ENCODE results near the gene HOXD9.

The HOXD9 gene

DNA sequence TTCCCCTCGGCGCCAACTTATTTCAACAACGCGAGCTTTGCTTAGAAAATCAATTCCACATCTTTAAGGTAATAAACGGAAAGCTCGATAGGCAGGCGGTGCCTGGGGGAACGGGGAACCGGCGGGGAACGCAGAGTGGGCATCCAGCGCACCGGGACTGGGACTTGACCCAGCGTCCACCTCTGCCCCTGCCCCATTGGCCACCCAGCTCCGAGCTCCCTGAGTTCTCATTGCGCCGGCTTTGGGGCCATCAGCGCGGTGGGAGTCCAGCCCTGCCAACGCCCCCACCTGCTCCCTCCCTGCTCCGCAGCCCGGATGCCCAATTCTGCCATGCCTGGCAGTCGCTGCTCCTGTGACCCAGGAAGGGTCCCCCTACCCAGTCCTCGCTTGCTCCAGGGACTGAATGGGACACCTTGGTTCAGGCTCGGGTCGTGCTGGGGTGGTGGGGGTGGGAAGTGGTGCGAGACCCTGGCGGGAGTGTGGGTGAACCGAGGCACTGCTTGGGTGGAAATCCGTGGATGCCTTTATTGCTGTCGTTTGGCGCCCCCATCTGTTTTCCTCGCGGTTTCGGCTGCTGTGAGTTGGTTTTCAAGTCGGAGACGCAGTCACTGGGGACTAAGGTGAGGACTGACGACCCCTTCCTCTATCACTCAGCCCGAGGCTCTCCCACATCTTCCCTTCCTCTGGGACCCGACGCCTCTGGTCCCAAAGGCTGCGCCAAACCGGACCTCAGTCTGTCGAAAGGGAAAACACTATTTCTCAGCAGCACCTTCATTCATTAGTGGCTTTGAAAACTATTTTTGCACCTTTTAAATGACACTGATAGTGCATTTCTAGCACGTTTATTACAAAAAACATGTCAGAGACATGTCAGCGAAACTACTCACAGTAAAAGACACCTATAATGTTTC lies 36.4 kb upstream of the HOXD9 start:
- Histone ChIP-seq H3K9me3 (ENCODE audit: control insufficient read depth, low read length) (peaks cover 22% of the 10 kb centered on the region), H3K27ac (ENCODE audit: insufficient read depth, low read length, poor library complexity, severe bottlenecking) (no peak overlapping the region), H3K4me3 (ENCODE audit: insufficient read depth, low read depth, low read length, poor library complexity, severe bottlenecking) (no peak overlapping the region), H3K27me3 (replicated peaks; ENCODE audit: control insufficient read depth, insufficient read depth, low read length, poor library complexity, severe bottlenecking) (peaks cover 97% of the 10 kb centered on the region), H3K4me1 (ENCODE audit: control insufficient read depth, insufficient read depth, low read length, poor library complexity, severe bottlenecking) (no peaks in the 10 kb centered on the region), H3K36me3 (ENCODE audit: control insufficient read depth, insufficient read depth, low read length) (no peaks in the 10 kb centered on the region)
- DNase-seq = no peak

DNA sequence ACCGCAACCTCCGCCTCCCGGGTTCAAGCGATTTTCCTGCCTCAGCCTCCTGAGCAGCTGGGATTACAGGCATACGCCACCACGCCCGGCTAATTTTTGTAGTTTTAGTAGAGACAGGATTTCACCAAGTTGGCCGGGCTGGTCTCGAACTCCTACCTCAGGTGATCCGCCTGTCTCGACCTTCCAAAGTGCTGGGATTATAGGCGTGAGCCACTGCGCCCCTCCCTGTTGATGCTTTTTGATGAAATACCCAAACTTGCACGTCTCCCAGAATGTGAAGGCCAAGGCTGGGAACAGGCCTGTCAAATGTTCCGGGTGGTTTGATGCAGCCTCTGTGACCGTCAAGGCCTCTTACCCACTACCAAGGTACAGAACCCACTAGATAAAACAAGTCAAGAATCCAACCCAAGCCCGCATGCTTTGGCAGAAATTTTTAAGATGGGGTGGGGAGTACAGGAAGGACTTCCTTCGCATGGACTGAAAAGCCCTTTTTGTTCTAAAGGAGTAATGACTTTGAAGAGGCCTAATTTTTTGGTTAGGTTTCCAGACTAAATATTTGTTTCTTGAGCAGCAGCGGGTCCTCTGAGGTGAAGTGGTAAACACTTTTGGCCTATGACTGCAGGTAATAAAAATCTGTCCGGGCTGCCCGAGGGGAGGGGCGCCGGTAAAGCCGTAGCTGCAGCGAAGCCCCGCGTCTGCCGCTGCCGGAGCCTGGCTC lies 35.0 kb upstream of the HOXD9 start:
- Histone ChIP-seq H3K9me3 (ENCODE audit: control insufficient read depth, low read length) (peaks cover 12% of the 10 kb centered on the region), H3K36me3 (ENCODE audit: control insufficient read depth, insufficient read depth, low read length) (no peaks in the 10 kb centered on the region), H3K27ac (ENCODE audit: insufficient read depth, low read length, poor library complexity, severe bottlenecking) (no peak overlapping the region), H3K27me3 (replicated peaks; ENCODE audit: control insufficient read depth, insufficient read depth, low read length, poor library complexity, severe bottlenecking) (peaks cover 94% of the 10 kb centered on the region), H3K4me3 (ENCODE audit: insufficient read depth, low read depth, low read length, poor library complexity, severe bottlenecking) (no peak overlapping the region), H3K4me1 (ENCODE audit: control insufficient read depth, insufficient read depth, low read length, poor library complexity, severe bottlenecking) (no peaks in the 10 kb centered on the region)
- DNase-seq = no peak

DNA sequence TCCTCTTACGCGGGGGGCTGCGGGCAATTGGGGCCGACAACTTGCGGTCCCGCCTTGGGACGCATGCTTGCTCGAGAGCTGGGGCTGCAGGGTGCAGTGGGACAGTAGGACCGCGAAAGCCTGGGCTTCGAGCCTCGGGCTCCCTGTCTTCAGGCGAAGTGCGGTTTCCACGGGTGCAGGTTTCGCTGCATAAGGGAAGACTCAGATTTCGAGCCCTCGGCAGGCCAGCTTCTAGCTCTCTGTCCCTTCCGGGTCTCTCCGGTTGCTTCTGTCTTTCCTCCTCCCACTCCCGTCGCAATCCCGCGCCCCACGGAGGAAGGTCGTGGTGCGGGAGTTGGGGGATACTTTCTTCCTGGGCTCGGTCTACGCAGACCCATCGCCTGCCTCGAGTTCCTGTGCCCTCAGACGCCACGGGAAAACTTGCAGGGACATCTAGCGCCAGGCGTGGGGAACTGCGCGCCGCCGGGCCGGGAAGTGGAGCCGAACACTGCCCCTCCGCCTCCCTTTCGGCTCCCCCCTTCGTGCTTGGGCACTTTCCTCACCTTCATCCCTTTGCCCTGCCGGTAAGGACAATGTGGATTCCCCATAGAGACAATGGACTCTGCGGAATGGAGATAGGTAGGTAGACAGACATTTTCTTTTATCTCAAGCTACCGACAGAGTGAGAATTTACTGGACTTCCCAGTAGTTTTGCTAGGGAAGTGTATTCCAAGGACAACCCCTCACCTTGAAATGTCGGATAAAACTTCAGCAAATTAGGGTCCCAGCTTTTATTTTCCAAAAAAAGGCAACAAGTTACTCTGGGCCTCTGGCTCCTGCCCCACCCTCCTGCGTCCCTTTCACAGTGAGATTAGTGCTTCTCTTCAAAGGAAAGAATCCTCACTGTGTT lies 34.2 kb upstream of the HOXD9 start:
- Histone ChIP-seq H3K27ac (ENCODE audit: insufficient read depth, low read length, poor library complexity, severe bottlenecking) (no peak overlapping the region), H3K27me3 (replicated peaks; ENCODE audit: control insufficient read depth, insufficient read depth, low read length, poor library complexity, severe bottlenecking) (peaks cover 92% of the 10 kb centered on the region), H3K36me3 (ENCODE audit: control insufficient read depth, insufficient read depth, low read length) (no peaks in the 10 kb centered on the region), H3K4me3 (ENCODE audit: insufficient read depth, low read depth, low read length, poor library complexity, severe bottlenecking) (no peak overlapping the region), H3K4me1 (ENCODE audit: control insufficient read depth, insufficient read depth, low read length, poor library complexity, severe bottlenecking) (peaks cover 4% of the 10 kb centered on the region), H3K9me3 (ENCODE audit: control insufficient read depth, low read length) (peaks cover 12% of the 10 kb centered on the region)
- no peak for DNase-seq

DNA sequence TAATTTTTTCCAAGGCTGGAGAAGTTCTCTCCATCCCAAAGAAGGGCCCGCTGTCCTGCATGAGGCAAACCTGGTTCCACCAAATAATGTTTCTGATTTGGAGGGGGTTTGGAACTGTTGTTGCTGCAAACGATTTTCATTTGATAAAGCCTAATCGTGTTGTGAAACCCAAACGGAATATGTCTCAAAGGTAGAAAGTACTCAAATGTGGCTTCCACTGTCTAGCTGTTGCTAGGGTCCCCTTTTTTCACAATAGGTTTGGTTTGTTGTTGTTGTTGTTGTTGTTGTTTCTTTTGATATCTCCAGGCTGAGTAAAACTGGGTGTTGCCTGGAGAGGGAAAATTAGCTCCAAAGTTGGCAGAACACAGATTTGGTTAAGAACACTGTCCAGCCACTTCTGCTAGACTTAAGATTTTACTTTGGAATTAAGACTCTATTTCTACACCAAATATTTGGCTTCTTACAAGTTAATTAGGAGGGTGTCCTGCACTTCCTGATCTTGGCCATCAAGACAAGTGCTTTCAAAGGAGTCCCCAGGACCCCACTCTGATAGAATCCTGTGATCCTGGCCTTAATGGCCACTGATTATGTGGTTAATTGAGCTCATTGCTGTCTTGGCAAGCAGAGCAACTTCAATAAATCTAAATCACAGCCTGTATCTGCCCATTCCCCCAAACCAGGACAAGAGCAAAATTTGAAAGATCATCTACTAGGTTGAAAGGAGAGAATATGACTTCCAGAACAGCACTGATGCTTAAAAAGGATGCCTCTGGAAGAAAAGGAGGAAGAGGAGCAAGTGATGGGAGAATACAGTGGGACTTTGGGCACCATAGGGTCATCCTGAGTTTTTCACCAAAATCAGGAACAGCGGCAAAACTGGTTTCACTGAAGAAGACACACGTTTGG lies 33.3 kb upstream of the HOXD9 start:
- DNase-seq = no peak

DNA sequence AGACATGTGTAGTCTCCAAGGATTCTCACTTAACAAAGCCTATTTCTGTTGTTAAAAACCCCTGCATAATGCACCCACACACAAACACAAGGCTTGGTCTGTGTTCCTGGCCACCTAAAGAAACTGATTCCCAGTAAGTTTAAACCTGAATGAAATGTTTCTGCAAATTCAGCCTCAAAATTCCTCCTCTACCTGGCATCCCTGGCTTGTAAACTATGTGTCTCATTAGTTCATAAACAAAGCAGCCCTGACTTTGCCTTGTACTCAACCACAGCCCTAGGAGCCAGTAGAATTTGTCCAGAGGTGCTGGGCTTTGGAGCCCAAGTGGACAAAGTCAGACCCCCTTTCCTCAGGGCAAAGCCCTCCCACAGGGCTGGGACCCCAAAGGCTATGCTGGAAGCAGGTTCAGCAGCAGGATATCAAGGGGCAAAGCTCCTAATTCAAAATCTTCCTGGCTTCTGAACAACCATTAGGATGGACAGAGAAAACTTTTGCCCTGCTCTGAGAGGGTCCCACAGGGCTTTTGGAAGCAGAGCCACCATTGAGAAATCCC lies 32.6 kb upstream of the HOXD9 start:
- peaks cover 7% of the 10 kb centered on the region for H3K9me3 ChIP-seq (ENCODE audit: control insufficient read depth, low read length)
- H3K4me3 ChIP-seq (ENCODE audit: insufficient read depth, low read depth, low read length, poor library complexity, severe bottlenecking) = no peak overlapping the region

More for the DNA sequence above, 33.3 kb upstream of the HOXD9 start:
- Histone ChIP-seq H3K27me3 (replicated peaks; ENCODE audit: control insufficient read depth, insufficient read depth, low read length, poor library complexity, severe bottlenecking) (peaks cover 92% of the 10 kb centered on the region), H3K36me3 (ENCODE audit: control insufficient read depth, insufficient read depth, low read length) (no peaks in the 10 kb centered on the region), H3K4me1 (ENCODE audit: control insufficient read depth, insufficient read depth, low read length, poor library complexity, severe bottlenecking) (peaks cover 8% of the 10 kb centered on the region), H3K4me3 (ENCODE audit: insufficient read depth, low read depth, low read length, poor library complexity, severe bottlenecking) (no peak overlapping the region), H3K27ac (ENCODE audit: insufficient read depth, low read length, poor library complexity, severe bottlenecking) (no peak overlapping the region), H3K9me3 (ENCODE audit: control insufficient read depth, low read length) (peaks cover 8% of the 10 kb centered on the region)

DNA sequence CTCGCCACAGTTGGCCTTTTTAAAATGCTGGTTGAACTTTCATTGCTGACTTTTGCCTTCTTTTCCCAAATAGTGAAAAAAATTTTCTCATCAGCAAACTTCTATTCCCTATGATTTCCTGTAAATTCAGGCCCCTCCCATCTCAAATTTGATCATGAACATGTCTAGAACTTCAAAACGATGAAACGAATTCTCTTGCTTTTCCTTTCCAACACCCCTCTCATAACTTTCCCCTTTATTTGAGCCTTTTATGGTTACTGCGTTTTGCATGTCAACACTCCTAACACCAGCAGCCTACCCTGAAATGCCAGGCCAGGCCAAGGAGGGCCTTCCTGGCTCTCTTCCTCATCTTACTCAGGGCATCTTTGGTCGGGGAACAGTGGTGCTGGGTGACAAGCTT lies 31.7 kb upstream of the HOXD9 start:
- Histone ChIP-seq H3K4me1 (ENCODE audit: control insufficient read depth, insufficient read depth, low read length, poor library complexity, severe bottlenecking) (peaks cover 8% of the 10 kb centered on the region), H3K4me3 (ENCODE audit: insufficient read depth, low read depth, low read length, poor library complexity, severe bottlenecking) (no peak overlapping the region), H3K36me3 (ENCODE audit: control insufficient read depth, insufficient read depth, low read length) (no peaks in the 10 kb centered on the region), H3K27me3 (replicated peaks; ENCODE audit: control insufficient read depth, insufficient read depth, low read length, poor library complexity, severe bottlenecking) (peaks cover 92% of the 10 kb centered on the region), H3K9me3 (ENCODE audit: control insufficient read depth, low read length) (no peaks in the 10 kb centered on the region), H3K27ac (ENCODE audit: insufficient read depth, low read length, poor library complexity, severe bottlenecking) (no peak overlapping the region)
- DNase-seq = no peak

More for the DNA sequence above, 32.6 kb upstream of the HOXD9 start:
- Histone ChIP-seq H3K36me3 (ENCODE audit: control insufficient read depth, insufficient read depth, low read length) (no peaks in the 10 kb centered on the region), H3K27me3 (replicated peaks; ENCODE audit: control insufficient read depth, insufficient read depth, low read length, poor library complexity, severe bottlenecking) (peaks cover 92% of the 10 kb centered on the region), H3K4me1 (ENCODE audit: control insufficient read depth, insufficient read depth, low read length, poor library complexity, severe bottlenecking) (peaks cover 8% of the 10 kb centered on the region), H3K27ac (ENCODE audit: insufficient read depth, low read length, poor library complexity, severe bottlenecking) (no peak overlapping the region)
- DNase-seq = no peak

DNA sequence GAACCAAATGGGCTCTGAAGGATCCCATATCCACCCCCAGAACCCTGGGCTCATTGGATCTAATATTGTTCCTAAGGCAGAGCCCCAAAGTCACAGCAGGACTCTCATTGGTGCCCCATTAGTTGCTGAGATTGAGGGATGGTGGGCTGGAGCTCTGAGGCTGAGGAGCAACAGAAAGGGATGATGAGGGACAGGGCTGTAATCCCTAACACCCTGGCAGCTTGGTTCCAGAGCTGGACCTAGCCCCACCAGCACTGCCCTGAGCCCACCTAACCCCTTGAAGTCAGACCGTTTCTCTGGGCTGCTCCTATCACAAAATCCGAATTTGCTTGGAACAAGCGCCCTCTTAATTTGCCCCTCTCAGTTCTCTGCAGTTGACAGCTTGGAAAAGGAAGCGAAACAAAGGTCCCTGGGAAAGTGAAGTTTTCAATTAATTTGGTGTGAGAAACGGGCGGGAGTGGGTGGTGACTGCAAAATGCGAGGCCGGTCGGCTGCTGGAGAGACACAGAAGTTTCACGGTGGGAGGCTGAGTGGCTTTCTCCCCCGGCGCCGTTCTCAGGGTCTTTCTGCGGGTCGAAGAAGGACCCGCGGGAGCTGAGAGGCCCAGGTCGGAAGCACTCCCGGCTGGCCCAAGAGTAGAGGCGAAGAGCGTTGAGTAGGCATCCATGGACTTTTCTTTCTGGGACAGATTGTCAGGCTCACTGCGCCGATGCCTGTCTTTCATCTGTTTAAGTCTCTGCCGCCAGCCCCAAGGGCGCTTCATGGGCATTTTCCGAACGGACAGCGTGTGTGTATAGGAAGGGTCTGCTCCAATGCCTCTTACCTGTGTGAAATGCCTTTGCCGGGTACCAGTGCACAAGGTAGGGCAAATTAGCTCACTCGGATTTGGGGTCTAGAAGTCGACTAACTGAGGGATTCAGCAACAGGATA lies 30.9 kb upstream of the HOXD9 start:
- DNase-seq = no peak
- Histone ChIP-seq H3K36me3 (ENCODE audit: control insufficient read depth, insufficient read depth, low read length) (no peaks in the 10 kb centered on the region), H3K27ac (ENCODE audit: insufficient read depth, low read length, poor library complexity, severe bottlenecking) (no peak overlapping the region), H3K9me3 (ENCODE audit: control insufficient read depth, low read length) (no peaks in the 10 kb centered on the region), H3K4me1 (ENCODE audit: control insufficient read depth, insufficient read depth, low read length, poor library complexity, severe bottlenecking) (peaks cover 10% of the 10 kb centered on the region), H3K27me3 (replicated peaks; ENCODE audit: control insufficient read depth, insufficient read depth, low read length, poor library complexity, severe bottlenecking) (peaks cover 87% of the 10 kb centered on the region), H3K4me3 (ENCODE audit: insufficient read depth, low read depth, low read length, poor library complexity, severe bottlenecking) (no peak overlapping the region)

DNA sequence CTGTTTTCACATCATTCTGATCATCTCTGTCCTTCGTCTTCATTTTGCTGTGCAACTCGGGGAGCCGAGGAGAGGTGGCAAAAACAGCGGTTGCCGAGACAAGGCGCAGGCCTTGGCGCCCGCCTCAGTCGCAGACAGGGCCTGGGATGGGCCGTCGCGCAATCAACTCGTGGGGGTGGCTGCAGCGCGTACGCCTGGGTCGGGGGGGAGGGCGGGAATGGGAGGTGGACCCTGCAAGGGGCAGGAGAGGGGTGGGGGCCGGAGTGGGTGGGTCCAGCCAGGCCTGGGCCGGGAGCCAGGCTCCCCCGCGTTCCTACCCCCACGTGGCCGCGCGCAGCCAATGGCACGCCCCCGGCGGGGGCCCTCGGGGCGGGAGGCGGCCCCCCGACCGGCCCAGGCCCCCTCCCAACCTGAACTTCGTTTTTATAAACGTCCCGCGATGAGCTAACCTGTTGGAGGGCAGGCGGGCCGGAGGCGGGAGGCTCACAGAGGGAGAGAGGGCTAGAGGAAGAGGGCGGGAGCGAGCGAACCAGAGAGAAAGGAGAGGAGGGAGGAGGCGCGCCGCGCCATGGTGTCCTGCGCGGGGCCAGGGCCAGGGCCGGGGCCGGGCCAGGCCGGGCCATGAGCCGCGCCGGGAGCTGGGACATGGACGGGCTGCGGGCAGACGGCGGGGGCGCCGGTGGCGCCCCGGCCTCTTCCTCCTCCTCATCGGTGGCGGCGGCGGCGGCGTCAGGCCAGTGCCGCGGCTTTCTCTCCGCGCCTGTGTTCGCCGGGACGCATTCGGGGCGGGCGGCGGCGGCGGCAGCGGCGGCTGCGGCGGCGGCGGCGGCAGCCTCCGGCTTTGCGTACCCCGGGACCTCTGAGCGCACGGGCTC lies 30.0 kb upstream of the HOXD9 start, which contains the start of gene HOXD13:
Gene HOXD13 (plus strand): TSS at position 452 of the 875 bp plus-strand sequence. CDS start 170 bp downstream, at position 622.
- DNase-seq = no peak
- Histone ChIP-seq H3K27ac (ENCODE audit: insufficient read depth, low read length, poor library complexity, severe bottlenecking) (no peak within 1 kb of the TSS), H3K9me3 (ENCODE audit: control insufficient read depth, low read length) (no peaks in the 10 kb centered on the region), H3K4me3 (ENCODE audit: insufficient read depth, low read depth, low read length, poor library complexity, severe bottlenecking) (no peak within 1 kb of the TSS), H3K4me1 (ENCODE audit: control insufficient read depth, insufficient read depth, low read length, poor library complexity, severe bottlenecking) (peaks cover 19% of the 10 kb centered on the region), H3K36me3 (ENCODE audit: control insufficient read depth, insufficient read depth, low read length) (no peaks in the 10 kb centered on the region), H3K27me3 (replicated peaks; ENCODE audit: control insufficient read depth, insufficient read depth, low read length, poor library complexity, severe bottlenecking) (peaks cover 87% of the 10 kb centered on the region)
